Epidermal melanocyte (primary cell): ENCODE measurements around the gene HLA-E.
A peak's percentile ranks its signal among the peaks of the same experiment; 100 is the strongest.
"Not testable (repeated sequence)": the region's sequence is repeated elsewhere in the genome, so short reads cannot be mapped to it uniquely, and the experiment has no call there.

Experiments used
- DNase-seq: peaks from one replicate; pipeline ENCODE4 v3.0.0; 2011; ENCODE audit warnings: low spot score; ENCODE audit not compliant: insufficient read length

HLA-E gene

DNA sequence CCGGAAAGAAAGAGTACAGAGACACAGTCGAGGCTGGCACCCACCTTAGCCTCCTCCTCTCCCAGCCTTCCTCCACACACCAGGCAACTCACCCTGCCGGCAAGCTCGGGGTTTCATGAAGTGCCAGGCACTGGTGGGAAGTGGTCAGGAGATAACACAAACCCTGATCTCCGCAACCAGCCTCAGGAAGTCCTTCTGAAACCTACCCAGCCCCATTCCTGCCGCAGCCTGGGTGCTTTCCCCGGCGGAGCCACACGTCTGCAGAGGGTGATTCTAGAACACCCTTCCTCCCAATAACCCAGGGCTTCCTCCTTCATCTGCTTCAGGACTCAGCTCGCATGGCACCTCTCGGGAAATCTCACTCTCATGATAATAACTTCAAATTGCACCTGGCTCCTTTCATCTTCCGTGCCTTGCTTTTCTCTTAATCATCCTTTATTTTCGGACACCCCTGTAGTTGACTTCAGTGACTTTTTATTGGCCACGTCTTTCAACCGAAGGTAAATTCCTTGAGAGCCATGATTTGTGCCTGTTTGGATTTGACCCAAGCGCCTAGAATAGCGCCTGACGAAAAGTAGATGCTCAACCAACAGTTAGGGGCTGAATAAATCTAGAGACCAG, 8.7 kb upstream of the HLA-E start:
- DNase-seq, result no peak

DNA sequence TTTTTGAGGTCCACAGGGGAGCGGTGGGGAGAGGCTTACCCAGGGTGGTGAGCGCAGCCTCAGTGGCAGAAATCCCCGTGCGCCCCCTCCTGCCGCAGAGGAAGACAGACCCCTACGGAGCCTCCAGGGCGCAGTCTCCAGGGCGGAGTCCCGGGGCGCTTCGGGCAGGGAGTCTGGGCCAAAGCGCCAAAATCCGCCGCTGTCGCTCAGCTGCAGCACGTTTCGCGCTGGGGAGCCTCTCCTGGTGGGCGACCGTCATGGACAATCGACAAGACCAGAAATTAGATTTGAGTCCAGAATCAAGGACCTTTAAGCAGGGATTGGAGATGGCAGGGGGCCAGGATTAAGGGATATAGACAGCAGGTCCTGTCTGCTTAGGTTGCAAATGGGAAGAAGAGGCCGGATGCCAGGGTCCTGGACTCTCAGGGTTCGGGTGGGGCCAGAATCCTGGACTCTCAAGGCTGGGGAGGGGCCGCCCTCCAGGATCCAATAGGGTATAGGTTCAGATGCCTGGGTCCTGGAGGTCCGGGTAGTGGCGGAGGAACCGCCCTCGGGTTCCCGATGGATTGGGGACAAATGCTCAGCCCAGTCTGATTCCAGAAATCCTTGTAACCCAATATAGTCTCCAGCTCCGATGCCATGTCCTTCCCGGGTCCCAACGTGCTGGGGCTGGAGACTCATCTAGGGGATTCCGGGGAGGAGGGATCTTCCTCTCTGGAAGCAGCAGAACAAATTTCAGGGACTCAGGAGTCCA, 7.9 kb upstream of the HLA-E start:
- DNase-seq, result no peak

DNA sequence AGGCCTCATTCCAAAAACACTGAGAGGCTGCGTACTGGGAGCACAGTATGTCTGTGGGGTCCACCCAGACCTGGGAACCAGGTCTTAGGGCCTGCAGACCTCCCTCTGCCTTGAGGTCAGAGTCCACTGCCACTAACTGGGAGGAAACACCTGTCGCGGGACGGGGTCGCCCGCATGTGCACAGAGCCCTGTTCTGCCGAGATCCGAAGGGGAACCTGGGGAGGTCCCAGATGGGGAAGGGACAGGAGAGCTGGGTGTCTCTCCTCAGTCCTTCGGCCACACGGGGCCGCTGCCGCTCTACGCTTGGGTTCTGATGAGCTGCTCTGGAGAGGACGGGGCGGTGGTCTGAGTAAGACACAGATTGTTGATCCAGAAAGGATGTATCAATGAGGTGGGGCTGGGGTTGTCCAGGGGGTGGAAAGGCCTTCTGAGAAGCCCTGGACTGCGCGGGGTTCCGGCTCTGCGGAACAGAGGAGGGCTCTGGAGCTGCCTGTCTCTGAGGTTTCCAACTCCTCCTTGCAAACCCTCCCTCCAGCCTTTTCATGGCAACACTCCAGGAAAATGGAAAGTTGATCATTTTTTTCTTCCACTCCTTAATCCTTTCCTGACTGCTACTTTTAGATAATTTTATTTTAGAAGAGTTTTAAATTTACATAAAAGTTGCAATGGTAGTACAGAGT, 7.2 kb upstream of the HLA-E start:
- DNase-seq, result not testable (repeated sequence)

DNA sequence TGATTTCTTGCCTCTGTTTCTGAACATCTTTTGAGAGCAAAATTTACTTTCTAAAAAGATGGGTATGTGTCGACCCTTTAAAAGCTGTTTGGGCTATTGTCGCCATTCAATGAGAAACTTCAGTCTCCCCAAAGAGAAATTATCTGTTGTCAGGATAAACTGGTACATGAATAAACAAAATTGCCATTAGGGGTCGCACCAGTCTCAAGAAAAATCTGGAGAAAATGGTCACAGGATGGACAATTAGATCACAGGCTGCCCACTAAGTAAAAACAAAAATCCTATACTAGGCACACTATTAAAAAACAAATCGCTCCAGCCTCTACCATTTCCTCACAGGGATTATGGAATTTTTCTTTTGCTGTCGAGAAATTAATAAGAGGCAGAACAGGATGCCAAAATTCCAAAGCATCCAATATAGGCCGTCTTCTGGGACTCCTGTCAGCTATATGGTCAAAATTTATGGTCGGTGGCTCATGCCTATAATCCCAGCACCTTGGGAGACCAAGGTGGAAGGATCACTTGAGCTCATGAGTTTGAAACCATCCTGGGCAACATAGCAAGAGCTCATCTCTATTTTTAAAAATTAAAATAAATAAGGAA, 5.5 kb upstream of the HLA-E start:
- DNase-seq, result no peak

DNA sequence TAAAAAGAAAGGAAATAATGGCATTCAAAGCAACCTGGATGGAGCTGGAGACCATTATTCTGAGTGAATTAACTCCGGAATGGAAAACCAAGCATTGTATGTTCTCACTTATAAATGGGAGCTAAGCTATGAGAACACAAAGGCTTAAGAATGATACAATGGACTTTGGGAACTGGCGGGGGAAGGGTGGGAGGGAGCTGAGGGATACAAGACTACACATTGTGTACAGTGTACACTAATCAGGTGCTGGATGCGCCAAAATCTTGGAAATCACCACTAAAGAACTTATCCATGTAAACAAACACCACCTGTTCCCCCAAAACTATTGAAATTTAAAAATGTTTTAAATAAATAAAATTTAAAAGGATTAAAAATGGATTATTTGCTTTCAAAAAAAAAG, 4.1 kb upstream of the HLA-E start:
- no peak for DNase-seq

DNA sequence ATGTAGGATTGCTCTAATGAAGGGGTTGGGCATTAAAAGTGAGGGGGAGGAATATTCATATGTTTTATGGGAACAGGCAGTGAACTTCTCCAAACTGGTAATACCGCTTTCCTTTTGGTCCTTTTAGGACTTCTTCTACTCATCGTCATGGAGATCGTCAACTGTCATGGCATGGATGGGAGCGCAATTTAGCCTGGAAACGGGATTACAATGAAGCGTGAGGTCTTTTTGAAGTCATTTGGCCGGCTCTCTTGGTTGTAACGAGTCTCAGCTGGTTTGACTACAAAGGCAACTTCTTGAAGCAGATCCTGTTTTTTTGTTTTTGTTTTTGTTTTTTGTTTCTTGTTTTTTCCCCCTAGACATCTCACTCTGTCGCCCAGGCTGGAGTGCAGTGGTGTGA, 1.4 kb upstream of the HLA-E start:
- no peak for DNase-seq

DNA sequence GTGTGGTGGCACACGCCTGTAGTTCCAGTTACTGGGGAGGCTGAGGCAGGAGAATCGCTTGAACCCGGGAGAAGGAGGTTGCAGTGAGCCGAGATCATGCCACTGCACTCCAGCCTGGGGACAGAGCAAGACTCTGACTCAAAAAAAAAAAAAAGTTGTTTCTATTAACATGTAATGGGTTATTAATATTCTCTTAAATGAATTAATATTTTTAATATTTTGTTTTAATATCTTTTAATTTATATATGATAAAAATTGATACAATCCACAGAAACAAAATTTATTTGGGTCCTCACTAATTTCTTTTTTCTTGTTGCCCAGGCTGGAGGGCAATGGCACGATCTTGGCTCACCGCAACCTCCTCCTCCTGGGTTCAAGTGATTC, 620 bp upstream of the HLA-E start:
- not testable (repeated sequence) for DNase-seq

DNA sequence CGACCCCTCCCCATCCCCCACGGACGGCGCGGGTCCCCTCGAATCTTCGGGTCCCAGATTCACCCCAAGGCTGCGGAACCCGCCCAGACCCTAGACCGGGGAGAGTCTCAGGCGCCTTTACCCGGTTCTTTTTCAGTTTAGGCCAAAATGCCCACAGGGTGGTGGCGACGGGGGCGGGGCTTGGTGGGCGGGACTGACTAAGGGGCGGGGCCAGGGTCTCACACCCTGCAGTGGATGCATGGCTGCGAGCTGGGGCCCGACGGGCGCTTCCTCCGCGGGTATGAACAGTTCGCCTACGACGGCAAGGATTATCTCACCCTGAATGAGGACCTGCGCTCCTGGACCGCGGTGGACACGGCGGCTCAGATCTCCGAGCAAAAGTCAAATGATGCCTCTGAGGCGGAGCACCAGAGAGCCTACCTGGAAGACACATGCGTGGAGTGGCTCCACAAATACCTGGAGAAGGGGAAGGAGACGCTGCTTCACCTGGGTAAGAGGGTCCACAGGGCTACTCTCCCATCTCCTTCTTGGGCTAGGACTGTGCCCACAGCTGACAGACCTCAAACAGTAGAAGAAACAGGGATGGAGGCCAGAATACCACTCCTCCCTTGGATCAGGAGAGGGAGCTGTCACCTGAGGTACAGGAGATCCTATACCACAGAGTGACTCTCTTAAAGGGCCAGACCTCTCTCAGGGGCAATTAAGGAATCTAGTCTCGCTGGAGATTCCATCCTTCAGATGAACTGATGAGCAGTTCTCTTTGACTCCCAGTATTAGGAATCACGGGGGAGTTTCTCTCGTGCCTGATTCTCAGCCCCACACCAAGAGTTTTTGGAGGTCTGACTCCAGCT, 942 bp downstream of the HLA-E start:
- DNase-seq, result peak; percentile 68

DNA sequence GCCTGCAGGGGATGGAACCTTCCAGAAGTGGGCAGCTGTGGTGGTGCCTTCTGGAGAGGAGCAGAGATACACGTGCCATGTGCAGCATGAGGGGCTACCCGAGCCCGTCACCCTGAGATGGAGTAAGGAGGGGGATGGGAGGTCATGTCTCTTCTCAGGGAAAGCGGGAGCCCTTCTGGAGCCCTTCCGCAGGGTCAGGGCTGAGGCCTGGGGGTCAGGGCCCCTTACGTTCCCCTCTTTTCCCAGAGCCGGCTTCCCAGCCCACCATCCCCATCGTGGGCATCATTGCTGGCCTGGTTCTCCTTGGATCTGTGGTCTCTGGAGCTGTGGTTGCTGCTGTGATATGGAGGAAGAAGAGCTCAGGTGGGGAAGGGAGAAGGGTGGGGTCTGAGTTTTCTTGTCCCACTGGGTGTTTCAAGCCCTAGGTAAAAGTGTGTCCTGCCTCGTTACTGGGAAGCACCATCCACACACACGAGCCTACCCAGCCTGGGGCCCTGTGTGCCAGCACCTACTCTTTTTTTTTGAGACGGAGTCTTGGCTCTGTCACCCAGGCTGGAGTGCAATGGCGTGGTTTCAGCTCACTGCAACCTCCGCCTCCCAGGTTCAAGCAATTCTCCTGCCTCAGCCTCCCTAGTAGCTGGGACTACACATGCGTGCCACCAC, 2.1 kb downstream of the HLA-E start:
- not testable (repeated sequence) for DNase-seq

DNA sequence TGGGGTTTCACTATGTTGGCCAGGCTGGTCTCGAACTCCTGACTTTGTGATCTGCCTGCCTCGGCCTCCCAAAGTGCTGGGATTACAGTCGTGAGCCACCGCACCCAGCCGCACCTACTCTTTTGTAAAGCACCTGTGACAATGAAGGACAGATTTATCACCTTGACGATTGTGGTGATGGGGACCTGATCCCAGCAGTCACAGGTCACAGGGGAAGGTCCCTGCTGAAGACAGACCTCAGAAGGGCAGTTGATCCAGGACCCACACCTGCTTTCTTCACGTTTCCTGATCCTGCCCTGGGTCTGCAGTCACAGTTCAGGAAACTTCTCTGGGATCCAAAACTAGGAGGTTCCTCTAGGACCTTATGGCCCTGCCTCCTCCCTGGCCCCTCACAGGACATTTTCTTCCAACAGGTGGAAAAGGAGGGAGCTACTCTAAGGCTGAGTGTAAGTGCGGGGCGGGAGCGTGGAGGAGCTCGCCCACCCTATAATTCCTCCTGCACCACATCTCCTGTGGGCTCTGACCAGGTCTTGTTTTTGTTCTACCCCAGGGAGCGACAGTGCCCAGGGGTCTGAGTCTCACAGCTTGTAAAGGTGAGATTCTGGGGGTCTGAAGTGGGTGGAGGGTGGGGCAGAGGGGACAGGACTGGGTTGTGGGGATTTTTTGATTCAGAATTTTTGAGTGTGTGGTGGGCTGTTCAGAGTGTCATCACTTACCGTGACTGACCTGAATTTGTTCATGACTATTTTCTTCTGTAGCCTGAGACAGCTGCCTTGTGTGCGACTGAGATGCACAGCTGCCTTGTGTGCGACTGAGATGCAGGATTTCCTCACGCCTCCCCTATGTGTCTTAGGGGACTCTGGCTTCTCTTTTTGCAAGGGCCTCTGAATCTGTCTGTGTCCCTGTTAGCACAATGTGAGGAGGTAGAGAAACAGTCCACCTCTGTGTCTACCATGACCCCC, 3.0 kb downstream of the HLA-E start:
- DNase-seq, result no peak

DNA sequence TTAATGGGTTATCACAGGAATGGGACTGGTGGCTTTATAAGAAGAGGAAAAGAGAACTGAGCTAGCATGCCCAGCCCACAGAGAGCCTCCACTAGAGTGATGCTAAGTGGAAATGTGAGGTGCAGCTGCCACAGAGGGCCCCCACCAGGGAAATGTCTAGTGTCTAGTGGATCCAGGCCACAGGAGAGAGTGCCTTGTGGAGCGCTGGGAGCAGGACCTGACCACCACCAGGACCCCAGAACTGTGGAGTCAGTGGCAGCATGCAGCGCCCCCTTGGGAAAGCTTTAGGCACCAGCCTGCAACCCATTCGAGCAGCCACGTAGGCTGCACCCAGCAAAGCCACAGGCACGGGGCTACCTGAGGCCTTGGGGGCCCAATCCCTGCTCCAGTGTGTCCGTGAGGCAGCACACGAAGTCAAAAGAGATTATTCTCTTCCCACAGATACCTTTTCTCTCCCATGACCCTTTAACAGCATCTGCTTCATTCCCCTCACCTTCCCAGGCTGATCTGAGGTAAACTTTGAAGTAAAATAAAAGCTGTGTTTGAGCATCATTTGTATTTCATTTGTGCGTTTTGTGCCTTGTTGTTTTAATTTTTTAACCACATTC, 4.4 kb downstream of the HLA-E start:
- DNase-seq, result no peak

DNA sequence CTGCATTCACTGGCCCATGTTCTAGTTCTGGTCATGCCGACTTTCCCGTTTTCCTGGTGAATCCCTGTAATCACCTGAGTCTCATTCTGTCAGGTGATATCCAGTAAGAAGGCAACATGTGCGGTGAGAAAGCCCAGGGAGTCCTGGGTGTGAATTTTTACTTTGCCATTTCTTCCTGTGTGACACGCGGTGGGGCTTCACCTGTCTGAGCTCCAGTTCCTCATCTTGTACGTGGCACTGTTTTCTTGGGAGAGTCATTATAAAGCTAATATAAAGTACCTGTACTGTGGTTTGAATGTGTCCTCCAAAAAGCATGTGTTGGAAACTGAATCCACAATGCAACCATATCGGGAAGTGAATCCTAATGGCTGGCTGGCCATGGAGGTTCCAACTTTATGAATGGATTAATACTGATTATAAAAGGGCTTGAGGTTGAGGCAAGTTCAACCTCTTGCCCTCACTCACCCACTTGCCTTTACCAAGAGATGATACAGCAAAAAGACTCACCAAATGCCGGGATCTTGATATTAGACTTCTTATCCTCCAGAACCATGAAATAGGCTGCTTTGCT, 5.1 kb downstream of the HLA-E start:
- no peak for DNase-seq

DNA sequence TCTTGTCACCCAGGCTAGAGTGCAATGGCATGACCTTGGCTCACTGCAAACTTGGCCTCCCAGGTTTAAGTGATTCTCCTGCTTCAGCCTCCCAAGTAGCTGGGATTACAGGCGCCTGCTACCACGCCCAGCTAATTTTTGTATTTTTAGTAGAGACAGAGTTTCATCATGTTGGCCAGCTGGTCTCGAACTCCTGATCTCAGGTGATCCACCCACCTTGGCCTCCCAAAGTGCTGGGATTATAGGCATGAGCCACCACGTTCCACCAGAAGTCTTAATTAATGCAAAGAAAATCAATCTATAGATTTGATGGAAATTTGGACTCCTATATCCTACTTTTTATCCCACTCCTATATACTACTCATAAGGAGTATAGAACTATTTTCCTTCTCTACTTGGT, 5.8 kb downstream of the HLA-E start:
- DNase-seq, result not testable (repeated sequence)

DNA sequence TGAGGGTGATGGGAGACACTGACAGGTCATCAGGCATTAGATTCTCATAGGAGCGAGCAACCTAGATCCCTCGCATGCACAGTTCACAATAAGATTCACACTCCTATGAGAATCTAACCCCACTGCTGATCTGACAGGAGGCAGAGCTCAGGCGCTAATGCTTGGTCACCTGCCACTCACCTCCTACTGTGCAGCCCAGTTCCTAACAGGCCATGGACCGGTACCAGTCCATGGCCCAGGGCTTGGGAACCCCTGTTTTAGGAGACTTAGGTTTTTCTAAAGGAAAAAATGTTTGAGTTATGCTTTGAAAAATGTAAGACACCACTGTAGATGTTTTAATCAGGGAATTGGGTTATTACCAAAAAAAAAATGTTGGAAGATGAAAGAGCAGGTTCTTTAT, 6.7 kb downstream of the HLA-E start:
- no peak for DNase-seq

DNA sequence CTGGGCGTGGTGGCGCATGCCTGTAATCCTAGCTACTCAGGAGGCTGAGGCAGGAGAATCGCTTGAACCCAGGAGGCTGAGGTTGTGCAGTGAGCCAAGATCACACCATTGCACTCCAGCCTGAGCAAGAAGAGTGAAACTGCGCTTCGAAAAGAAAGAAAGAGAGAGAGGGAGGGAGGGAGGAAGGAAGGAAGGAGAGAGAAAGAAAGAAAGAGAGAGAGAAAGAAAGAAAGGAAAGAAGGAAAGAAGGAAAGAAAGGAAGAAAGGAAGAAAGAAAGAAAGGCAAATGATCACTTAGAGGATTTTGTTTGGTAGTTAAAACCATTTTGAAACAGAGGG, 7.9 kb downstream of the HLA-E start:
- DNase-seq, result not testable (repeated sequence)

DNA sequence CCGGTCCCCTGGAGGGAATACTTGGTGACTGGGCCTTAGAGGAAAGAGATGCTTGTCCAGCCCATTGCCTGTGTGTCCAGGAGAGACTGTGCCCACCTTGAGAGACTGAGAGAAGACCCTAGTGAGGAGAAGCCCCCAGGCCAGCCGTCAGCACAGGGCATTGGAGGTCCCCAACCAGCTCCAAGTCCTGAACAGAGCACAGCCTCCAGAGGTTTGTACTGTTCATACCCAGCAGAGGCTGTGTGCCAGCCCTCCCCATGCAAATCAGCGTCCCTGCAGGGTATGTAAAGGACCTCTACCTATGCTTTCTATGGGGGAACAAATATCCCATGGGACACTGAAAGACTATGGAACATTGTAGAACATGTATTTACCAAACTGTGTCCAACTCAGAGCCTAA, 8.4 kb downstream of the HLA-E start:
- no peak for DNase-seq

DNA sequence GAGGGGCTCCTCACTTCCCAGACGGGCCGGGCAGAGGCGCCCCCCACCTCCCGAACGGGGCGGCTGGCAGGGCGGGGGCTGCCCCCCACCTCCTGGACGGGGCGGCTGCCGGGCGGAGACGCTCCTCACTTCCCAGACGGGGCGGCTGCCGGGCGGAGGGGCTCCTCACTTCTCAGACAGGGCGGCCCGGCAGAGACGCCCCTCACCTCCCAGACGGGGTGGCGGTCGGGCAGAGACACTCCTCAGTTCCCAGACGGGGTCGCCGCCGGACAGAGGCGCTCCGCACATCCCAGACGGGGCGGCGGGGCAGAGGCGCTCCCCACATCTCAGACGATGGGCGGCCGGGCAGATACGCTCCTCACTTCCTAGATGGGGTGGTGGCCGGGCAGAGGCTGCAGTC, 9.4 kb downstream of the HLA-E start:
- not testable (repeated sequence) for DNase-seq

DNA sequence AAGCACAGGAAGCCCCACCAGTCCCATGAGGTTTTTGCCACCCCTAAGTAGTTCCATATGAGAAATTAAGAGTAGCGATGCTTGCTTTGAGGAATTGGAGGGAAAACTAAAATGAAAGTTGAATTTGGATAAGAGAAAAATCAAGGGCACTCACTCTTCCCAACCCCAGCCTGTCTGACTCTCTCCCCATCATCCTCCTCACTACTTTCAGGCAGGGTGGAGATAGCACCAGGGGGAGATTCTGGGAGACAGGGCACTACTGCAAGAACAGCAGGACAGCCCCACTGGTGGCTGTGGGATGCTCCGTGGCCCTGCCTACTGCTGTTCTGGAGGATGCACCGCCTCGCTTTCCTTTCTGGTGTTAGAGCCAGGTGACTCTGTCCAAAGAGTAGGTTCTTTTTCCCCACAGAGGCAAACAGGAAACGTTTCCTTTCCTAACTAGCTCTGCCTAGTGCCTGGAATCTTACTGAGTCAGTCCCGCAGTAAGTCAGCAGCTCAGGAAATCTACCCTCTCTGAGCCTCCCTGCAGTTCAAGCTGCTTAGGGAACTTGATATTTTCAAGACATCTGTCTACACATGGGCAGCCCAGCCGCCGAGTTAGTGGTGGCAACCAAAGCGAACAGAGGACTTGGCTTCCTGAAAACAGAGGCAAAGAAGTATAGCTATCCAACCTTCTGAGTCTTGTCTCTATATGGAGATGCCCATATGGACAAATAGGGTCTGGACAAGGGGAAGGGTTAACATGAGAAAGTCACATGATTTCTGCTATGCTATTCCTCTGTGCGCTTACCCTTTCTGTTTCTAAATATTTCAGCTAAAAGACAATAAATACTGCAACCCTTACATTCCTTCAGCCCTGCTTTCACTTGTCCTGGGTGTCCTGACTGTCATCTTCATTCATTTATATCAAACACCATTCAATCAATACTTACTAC, 11.4 kb downstream of the HLA-E start:
- DNase-seq, result no peak
